DND-41 (cell line): ENCODE measurements around the gene ZKSCAN1.

Source experiments
- ATAC-seq: fragments of 200-7000 bp; cut with Tn5 transposase; 3 replicates; pipeline ENCODE4 v1.9.1; 2021; ENCODE audit warnings: low read depth; ENCODE audit not compliant: insufficient read depth
- DNase-seq: peaks from one replicate; pipeline ENCODE4 v3.0.0-alpha.2; 2020
- H2AFZ ChIP-seq: 2 replicates; pipeline ENCODE4 v1.6.0; 2012; ENCODE audit warnings: low read depth, low read length
- H3K27ac ChIP-seq: 2 replicates; pipeline ENCODE4 v1.5.1; 2012; ENCODE audit warnings: low read length, inconsistent platforms
- H3K27me3 ChIP-seq: fragments of 200-600 bp; sonication (generic); 2 replicates; pipeline ENCODE4 v1.6.0; 2012; ENCODE audit warnings: low read length, mild to moderate bottlenecking, inconsistent platforms; ENCODE audit not compliant: insufficient read depth, poor library complexity
- H3K36me3 ChIP-seq: 2 replicates; pipeline ENCODE4 v1.5.1; 2012; ENCODE audit warnings: low read length, inconsistent platforms; ENCODE audit not compliant: insufficient read depth
- H3K4me1 ChIP-seq: 2 replicates; pipeline ENCODE4 v1.5.1; 2012; ENCODE audit warnings: mild to moderate bottlenecking, low read length; ENCODE audit not compliant: insufficient read depth
- H3K4me2 ChIP-seq: 2 replicates; pipeline ENCODE4 v1.6.0; 2012; ENCODE audit warnings: mild to moderate bottlenecking, moderate library complexity, low read length, inconsistent platforms; ENCODE audit not compliant: insufficient read depth
- H3K4me3 ChIP-seq, 2 experiments: fragments of 200-600 bp in 1 of 2; shearing (Covaris generic) in 1 of 2; 2 replicates each; pipeline ENCODE4 v1.5.1; 2012 to 2016; ENCODE audit warnings: inconsistent platforms in 2 of 2, low read length in 2 of 2, mild to moderate bottlenecking in 2 of 2, low read depth in 1 of 2, moderate library complexity in 1 of 2
- H3K79me2 ChIP-seq: 2 replicates; pipeline ENCODE4 v1.6.0; 2012; ENCODE audit warnings: low read length, inconsistent platforms; ENCODE audit not compliant: insufficient read depth
- H3K9ac ChIP-seq: 2 replicates; pipeline ENCODE4 v1.6.0; 2012; ENCODE audit warnings: low read depth, mild to moderate bottlenecking, inconsistent platforms, low read length, moderate library complexity
- H3K9me3 ChIP-seq: 2 replicates; pipeline ENCODE4 v1.5.1; 2012; ENCODE audit warnings: low read length, moderate library complexity, mild to moderate bottlenecking, inconsistent platforms; ENCODE audit not compliant: insufficient read depth, severe bottlenecking
- H4K20me1 ChIP-seq: 2 replicates; pipeline ENCODE4 v1.6.0; 2012; ENCODE audit warnings: low read length; ENCODE audit not compliant: insufficient read depth
- EZH2 ChIP-seq: IDR thresholded peaks from 3 replicates; pipeline ENCODE4 v1.6.1; 2012; ENCODE audit warnings: borderline replicate concordance, low read depth, mild to moderate bottlenecking, moderate library complexity, low read length, inconsistent platforms; ENCODE audit not compliant: severe bottlenecking
- TF ChIP-seq, protein P1 (sequence below): IDR thresholded peaks from 2 replicates; pipeline ENCODE4 v1.5.1; 2012; ENCODE audit warnings: borderline replicate concordance, low read length, moderate library complexity, mild to moderate bottlenecking; ENCODE audit not compliant: poor library complexity, severe bottlenecking; ENCODE audit errors: extremely low read depth

ZKSCAN1 gene

DNA sequence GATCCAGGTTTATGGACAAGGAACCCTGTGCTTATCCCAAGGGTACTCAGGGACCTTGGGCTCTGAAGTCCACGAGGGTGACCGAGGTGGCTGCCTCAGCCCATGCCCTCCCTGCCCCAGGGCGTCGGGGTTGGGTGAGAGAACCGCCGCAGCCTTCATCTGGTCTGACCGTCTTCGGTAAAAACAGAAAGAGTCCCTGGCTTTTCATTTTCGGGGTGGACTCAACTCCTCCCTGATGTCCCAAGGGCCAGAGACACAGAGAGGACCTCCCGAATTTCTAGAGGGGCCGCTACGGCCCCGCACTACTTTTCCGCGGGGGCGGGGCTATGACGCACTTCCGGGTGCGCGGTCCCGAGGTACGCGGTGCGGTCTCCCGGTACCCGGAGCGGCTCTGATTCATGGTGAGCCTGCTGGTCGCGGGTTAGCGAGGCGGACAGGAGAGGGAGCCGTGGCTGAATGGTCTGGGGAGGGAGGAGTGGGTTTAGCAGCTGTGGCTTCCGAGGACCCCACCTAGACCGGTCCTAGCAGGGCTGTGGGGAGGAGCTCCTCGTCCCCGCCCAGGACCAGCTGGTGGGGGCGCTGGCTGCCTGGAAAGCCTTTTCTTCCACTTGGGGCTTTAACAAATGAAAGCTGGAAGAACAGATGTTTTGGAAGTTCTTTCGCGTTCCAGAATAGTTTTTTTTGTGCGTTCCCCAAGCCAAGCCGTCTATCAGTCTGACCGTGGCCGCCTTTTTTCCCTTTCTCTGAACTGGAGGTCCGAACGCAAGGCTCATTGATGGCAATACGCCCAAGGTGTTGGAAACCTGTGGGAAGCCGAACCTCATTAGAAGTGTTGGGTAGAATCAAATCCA, 34.3 kb downstream of the ZKSCAN1 start, which contains the start of gene ZSCAN21:
Gene ZSCAN21, plus strand, starts transcription at position 334 of the 851 bp plus-strand sequence. CDS start 7,233 bp downstream, outside the sequence.
- peak within 1 kb of the TSS; percentile 70 for H3K9ac ChIP-seq
- H3K4me1 ChIP-seq = peaks cover 20% of the 10 kb centered on the region
- H4K20me1 ChIP-seq = no peaks in the 10 kb centered on the region
- DNase-seq (peak; percentile 79), ATAC-seq (peak; percentile 90)
- H3K9me3 ChIP-seq = no peaks in the 10 kb centered on the region
- peak within 1 kb of the TSS; percentile 94 for H2AFZ ChIP-seq
- peak within 1 kb of the TSS; percentile 85 for H3K4me2 ChIP-seq
- H3K27me3 ChIP-seq = no peaks in the 10 kb centered on the region
- H3K36me3 ChIP-seq = no peaks in the 10 kb centered on the region; the same call in 1 of the 2 replicates
- H3K27ac ChIP-seq = peak within 1 kb of the TSS; percentile 85
- TF ChIP-seq, protein P1, sequence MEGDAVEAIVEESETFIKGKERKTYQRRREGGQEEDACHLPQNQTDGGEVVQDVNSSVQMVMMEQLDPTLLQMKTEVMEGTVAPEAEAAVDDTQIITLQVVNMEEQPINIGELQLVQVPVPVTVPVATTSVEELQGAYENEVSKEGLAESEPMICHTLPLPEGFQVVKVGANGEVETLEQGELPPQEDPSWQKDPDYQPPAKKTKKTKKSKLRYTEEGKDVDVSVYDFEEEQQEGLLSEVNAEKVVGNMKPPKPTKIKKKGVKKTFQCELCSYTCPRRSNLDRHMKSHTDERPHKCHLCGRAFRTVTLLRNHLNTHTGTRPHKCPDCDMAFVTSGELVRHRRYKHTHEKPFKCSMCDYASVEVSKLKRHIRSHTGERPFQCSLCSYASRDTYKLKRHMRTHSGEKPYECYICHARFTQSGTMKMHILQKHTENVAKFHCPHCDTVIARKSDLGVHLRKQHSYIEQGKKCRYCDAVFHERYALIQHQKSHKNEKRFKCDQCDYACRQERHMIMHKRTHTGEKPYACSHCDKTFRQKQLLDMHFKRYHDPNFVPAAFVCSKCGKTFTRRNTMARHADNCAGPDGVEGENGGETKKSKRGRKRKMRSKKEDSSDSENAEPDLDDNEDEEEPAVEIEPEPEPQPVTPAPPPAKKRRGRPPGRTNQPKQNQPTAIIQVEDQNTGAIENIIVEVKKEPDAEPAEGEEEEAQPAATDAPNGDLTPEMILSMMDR = peak; percentile 39
- no peak for TF ChIP-seq EZH2
- H3K79me2 ChIP-seq = peaks cover 12% of the 10 kb centered on the region
- peak within 1 kb of the TSS; percentile 57 to 95 for H3K4me3 ChIP-seq

DNA sequence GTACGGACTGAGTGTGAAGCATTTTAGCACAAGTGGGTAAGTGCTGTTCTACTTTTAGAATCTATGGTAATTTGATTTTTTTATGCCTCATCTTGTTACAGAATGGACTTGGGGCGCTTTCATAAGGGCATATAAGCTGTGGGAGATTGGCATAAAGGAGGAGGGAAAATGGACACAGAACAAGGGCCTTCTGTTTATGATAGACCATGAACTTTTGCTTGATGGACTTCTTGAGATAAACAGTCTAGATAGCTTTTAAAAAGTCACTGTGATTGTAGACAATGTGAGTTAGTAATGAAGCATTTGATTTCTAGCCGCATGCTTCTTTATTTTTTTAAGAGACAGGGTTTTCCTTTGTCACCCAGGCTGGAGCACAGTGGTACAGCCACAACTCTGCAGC, 36.2 kb downstream of the ZKSCAN1 start:
- Histone ChIP-seq H3K27ac (no peak overlapping the region), H3K4me2 (no peak overlapping the region), H3K36me3 (no peaks in the 10 kb centered on the region; the same call in 1 of the 2 replicates), H3K4me3 (no peak overlapping the region), H3K79me2 (peaks cover 12% of the 10 kb centered on the region), H3K4me1 (peaks cover 20% of the 10 kb centered on the region), H3K9me3 (no peaks in the 10 kb centered on the region), H4K20me1 (no peaks in the 10 kb centered on the region), H2AFZ (no peak overlapping the region), H3K27me3 (no peaks in the 10 kb centered on the region), H3K9ac (no peak overlapping the region)
- no peak for TF ChIP-seq EZH2
- TF ChIP-seq, protein P1 = no peak
- ATAC-seq = no peak
- no peak for DNase-seq

DNA sequence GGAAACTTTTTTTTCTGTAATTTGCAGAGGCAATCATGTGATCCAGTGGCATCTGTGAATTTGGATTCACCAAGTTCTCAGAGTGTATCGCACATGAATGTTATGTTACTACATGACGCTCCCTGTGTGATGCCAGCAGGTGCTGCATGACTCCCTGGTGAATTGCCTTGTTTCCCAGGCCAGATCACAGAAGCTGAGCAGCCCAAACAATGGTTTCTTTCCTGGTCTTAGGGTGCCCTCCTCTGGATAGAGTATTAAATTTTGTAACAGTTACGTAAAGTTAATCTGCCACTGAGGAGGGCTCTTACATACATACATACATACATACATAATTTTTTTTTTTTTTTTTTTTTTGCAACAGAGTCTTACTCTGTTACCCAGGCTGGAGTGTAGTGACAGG, 37.8 kb downstream of the ZKSCAN1 start:
- TF ChIP-seq EZH2 = no peak
- TF ChIP-seq, protein P1 = peak; percentile 44
- Histone ChIP-seq H3K27ac (no peak overlapping the region), H2AFZ (no peak overlapping the region), H3K4me1 (peaks cover 20% of the 10 kb centered on the region), H3K4me3 (no peak overlapping the region), H3K79me2 (peaks cover 12% of the 10 kb centered on the region), H4K20me1 (no peaks in the 10 kb centered on the region), H3K36me3 (peaks cover 13% of the 10 kb centered on the region), H3K9ac (no peak overlapping the region), H3K27me3 (no peaks in the 10 kb centered on the region), H3K4me2 (no peak overlapping the region), H3K9me3 (no peaks in the 10 kb centered on the region)
- peak; percentile 33; the same call in 2 of the 3 replicates for ATAC-seq
- peak; percentile 37 for DNase-seq
